RWPE1 (cell line): ENCODE results near the gene ARAP2.

Source experiments
- CTCF ChIA-PET: fragments of 350-600 bp; sonication (Branson Sonifier 250); formaldehyde crosslinking; extraction: SDS; loops from one replicate; lab custom pipeline; 2021; lab: Yijun Ruan, JAX
- POLR2A ChIA-PET: fragments of 400-600 bp; formaldehyde crosslinking; extraction: SDS; loops from one replicate; lab custom pipeline; 2020; ENCODE audit warnings: antibody characterized with exemption; ENCODE audit not compliant: low non-redundant PET; lab: Yijun Ruan, JAX
- DNase-seq: peaks from one replicate; pipeline ENCODE4 v3.0.0; 2012; ENCODE audit warnings: low spot score
- H3K27ac ChIP-seq: fragments of 450-650 bp; 2 replicates; pipeline ENCODE4 v1.5.1; 2017
- TF ChIP-seq, protein P1 (sequence below): fragments of 450-650 bp; conservative IDR thresholded peaks from 2 replicates; pipeline ENCODE4 v1.5.1; 2017; ENCODE audit warnings: low read depth, mild to moderate bottlenecking

ARAP2 gene

DNA sequence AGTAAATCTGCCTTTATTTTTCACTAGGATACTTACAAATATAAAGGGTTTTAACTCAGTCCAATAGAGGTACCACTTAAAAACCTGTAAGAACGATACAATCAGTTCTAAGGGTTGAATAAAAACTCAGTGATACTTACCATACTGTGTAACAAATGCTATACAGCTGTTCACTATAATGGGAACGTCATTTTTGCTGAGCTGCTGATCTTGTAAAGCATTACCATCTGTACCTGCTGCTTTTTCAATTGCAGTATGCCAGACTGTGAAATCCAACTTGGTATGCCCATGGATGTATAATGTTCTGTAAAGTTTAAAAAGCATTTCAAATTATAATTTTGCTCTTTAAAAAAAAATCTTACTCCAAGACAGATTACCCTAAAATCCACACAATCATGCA, 111.2 kb downstream of the ARAP2 start:
- ChIA-PET CTCF (no interaction called here), POLR2A (no interaction called here)
- TF ChIP-seq, protein P1, sequence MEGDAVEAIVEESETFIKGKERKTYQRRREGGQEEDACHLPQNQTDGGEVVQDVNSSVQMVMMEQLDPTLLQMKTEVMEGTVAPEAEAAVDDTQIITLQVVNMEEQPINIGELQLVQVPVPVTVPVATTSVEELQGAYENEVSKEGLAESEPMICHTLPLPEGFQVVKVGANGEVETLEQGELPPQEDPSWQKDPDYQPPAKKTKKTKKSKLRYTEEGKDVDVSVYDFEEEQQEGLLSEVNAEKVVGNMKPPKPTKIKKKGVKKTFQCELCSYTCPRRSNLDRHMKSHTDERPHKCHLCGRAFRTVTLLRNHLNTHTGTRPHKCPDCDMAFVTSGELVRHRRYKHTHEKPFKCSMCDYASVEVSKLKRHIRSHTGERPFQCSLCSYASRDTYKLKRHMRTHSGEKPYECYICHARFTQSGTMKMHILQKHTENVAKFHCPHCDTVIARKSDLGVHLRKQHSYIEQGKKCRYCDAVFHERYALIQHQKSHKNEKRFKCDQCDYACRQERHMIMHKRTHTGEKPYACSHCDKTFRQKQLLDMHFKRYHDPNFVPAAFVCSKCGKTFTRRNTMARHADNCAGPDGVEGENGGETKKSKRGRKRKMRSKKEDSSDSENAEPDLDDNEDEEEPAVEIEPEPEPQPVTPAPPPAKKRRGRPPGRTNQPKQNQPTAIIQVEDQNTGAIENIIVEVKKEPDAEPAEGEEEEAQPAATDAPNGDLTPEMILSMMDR = no peak
- H3K27ac ChIP-seq = no peak overlapping the region
- no peak for DNase-seq

DNA sequence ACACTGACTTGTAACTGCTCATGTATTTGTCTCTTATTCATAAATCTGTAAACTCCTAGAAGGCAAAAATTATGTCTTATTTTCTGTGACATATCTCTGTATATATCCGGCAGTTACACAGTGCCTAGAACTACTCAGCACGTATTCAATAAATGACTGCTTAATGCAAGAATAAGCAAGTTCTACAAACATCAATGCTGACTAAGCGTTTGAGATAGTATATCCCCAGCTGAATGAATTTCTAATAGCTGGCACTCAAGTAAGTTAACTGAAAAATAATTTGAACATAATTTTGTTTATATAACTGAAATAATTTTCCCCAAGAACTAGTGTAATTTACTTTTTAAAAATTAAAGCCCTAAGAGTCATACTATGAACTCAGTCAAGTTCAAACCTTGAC, 113.7 kb downstream of the ARAP2 start:
- no peak for DNase-seq
- TF ChIP-seq, protein P1 = no peak
- CTCF ChIA-PET = no interaction called here
- H3K27ac ChIP-seq = no peak overlapping the region
- POLR2A ChIA-PET = no interaction called here

DNA sequence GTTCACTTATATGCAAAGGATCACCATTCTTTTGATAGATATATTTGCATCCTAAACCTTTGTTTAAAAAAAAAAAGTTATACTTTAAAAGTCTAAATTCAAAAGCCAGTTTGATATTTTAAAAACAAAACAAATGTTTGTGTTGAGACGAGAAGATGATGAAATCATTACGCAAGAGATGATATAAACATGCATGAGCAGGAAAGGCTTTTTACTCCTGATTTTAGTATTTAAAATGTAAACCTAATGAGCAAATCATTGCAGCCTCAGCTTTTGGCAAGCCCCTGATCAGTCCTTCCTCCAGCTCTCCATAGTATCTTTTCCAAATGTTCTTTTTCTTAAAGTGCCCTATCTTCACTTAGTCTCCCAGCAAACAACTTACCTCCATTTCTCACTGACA, 115.6 kb downstream of the ARAP2 start:
- TF ChIP-seq, protein P1 = no peak
- POLR2A ChIA-PET = no interaction called here
- H3K27ac ChIP-seq = no peak overlapping the region
- CTCF ChIA-PET = interaction anchor here (0.6 kb wide), 3 partner anchors 18 to 73 kb away, joined by 3 read pairs; no protein-coding TSS in a partner anchor
- no peak for DNase-seq

DNA sequence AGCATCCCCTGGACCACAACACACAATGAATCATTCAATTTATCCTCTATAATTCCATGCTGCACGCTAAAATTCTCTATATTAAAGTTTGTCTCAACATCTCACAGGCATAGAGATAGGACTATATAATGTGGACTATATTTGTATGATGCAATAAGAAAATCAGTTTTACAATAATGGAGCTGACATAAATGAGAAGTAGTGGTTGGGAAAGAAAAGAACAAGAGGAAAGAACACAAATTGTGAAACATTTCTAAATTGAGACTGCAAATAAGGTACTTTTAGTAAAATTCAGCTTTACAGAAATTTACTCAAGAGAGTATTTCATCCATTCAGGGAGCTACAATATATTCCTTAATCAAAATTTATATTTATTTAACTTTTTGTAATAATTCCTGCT, 120.4 kb downstream of the ARAP2 start:
- H3K27ac ChIP-seq = no peak overlapping the region
- ChIA-PET POLR2A (no interaction called here), CTCF (no interaction called here)
- TF ChIP-seq, protein P1 = no peak
- DNase-seq = no peak

DNA sequence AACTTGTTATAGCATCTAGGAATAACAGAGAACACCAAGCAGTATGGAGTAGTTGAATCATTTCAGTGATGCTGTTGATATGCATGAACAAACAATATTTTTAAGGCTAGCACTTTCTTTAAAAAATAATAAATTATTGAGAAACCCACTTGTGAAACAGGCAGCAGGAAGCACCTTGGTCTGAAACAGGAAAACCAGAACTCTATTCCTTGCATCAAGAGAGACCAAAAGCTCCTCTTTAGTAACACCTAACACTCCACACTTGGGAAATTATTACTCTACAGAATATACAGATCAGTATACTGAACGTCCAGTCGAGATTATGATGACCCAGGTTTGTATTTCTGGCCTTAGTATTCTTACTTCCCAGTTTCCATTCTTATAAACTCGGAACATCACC, 129.0 kb downstream of the ARAP2 start:
- POLR2A ChIA-PET = no interaction called here
- no peak for DNase-seq
- CTCF ChIA-PET = no interaction called here
- H3K27ac ChIP-seq = no peak overlapping the region
- TF ChIP-seq, protein P1 = no peak

DNA sequence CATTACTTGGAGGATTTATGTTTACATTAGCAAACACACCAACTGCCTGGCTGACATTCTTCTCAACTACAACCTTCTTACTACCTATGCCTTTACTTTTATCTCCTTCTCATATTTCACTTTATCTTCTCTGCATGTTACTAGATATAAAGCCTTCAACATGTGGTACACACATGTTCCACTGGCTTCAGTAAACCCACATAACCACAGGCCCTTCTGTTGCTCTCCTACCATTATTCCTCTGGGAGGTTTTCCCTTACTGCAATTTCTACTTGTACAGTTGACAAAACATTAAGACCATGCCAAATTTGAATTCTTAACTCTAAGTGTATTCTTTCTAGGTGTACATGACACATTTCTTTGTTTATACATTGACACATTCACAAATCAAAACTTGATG, 133.1 kb downstream of the ARAP2 start:
- DNase-seq = no peak
- no peak overlapping the region for H3K27ac ChIP-seq
- ChIA-PET CTCF (no interaction called here), POLR2A (no interaction called here)
- TF ChIP-seq, protein P1 = no peak

DNA sequence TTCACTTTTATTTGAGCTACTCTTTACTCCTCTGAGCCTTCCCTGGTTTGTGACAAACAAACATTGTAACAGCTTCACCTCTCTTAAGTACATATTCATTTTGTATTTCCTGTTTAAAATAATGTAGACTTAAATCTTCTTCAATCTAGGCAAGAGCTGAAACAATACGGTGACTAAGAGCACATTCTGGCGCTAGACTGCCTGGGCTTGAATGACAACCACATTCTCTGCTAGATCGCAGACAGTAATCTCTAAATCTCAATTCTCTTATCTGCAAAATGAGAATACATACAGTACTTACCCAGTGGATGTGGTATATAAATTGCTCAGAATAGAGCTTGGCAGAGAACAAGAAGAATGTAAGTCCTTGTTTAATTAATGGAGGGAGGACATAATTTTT, 144.8 kb downstream of the ARAP2 start:
- ChIA-PET CTCF (no interaction called here), POLR2A (no interaction called here)

More for the DNA sequence above, 144.8 kb downstream of the ARAP2 start:
- TF ChIP-seq, protein P1 = no peak
- H3K27ac ChIP-seq = no peak overlapping the region
- no peak for DNase-seq
